WTC11 (cell line): ENCODE data around the gene C1QL2.

Source experiments
- ATF6 ChIP-seq: sonication (generic); formaldehyde crosslinking; IDR thresholded peaks from 2 replicates; pipeline ENCODE4 v1.8.1; 2023; ENCODE audit warnings: mild to moderate bottlenecking, missing genetic modification reagents
- CTCF ChIP-seq: fragments of 200-600 bp; IDR thresholded peaks from 2 replicates; pipeline ENCODE4 v1.8.0; 2022; ENCODE audit warnings: antibody characterized with exemption
- GABPB1 ChIP-seq: sonication (generic); formaldehyde crosslinking; IDR thresholded peaks from 2 replicates; pipeline ENCODE4 v1.8.1; 2023; ENCODE audit warnings: mild to moderate bottlenecking, missing genetic modification reagents
- MAX ChIP-seq: sonication (generic); formaldehyde crosslinking; IDR thresholded peaks from 2 replicates; pipeline ENCODE4 v1.8.0; 2022; ENCODE audit warnings: mild to moderate bottlenecking, missing genetic modification reagents
- MXD4 ChIP-seq: fragments of 250-450 bp; sonication (Bioruptor Pico); IDR thresholded peaks from 2 replicates; pipeline ENCODE4 v1.8.0; 2021; ENCODE audit warnings: mild to moderate bottlenecking, moderate library complexity, borderline replicate concordance
- NFE2L1 ChIP-seq: sonication (generic); formaldehyde crosslinking; IDR thresholded peaks from 2 replicates; pipeline ENCODE4 v1.8.1; 2023; ENCODE audit warnings: missing genetic modification reagents
- NR2C2 ChIP-seq: sonication (generic); formaldehyde crosslinking; IDR thresholded peaks from 2 replicates; pipeline ENCODE4 v1.8.0; 2022; ENCODE audit warnings: mild to moderate bottlenecking, missing genetic modification reagents
- TEAD4 ChIP-seq: sonication (generic); formaldehyde crosslinking; IDR thresholded peaks from 2 replicates; pipeline ENCODE4 v1.8.0; 2022; ENCODE audit warnings: mild to moderate bottlenecking, missing genetic modification reagents
- USF2 ChIP-seq: sonication (generic); formaldehyde crosslinking; IDR thresholded peaks from 2 replicates; pipeline ENCODE4 v1.8.1; 2023; ENCODE audit warnings: mild to moderate bottlenecking, missing genetic modification reagents, moderate library complexity
- ZNF396 ChIP-seq: fragments of 250-450 bp; sonication (Bioruptor Pico); IDR thresholded peaks from 2 replicates; pipeline ENCODE4 v1.8.0; 2021; ENCODE audit warnings: mild to moderate bottlenecking, moderate library complexity, borderline replicate concordance

GRCh38 chr2:119198240-119198840 is 39.8 kb upstream of the C1QL2 start:
- TF ChIP-seq CTCF (no peak), TEAD4 (no peak), MXD4 (no peak), NR2C2 (CRISPR knock-in tag) (no peak), GABPB1 (no peak), MAX (CRISPR knock-in tag) (no peak), ZNF396 (CRISPR knock-in tag) (no peak), ATF6 (CRISPR knock-in tag) (no peak), NFE2L1 (CRISPR knock-in tag) (no peak), USF2 (no peak)
